GDM1 (cell line): ENCODE data around the gene C6orf163.

Source experiments
- DNase-seq: peaks from one replicate; lab custom pipeline; 2025; lab: John Stamatoyannopoulos, UW

C6orf163 gene

GRCh38 chr6:87357479-87358196 lies 13.0 kb downstream of the C6orf163 start:
- no peak for DNase-seq

- DNase-seq: no peak
Observed at GRCh38 chr6:87364602-87365252, 20.1 kb downstream of the C6orf163 start.

GRCh38 chr6:87366072-87366827 lies 21.6 kb downstream of the C6orf163 start:
- DNase-seq: no peak

DNA sequence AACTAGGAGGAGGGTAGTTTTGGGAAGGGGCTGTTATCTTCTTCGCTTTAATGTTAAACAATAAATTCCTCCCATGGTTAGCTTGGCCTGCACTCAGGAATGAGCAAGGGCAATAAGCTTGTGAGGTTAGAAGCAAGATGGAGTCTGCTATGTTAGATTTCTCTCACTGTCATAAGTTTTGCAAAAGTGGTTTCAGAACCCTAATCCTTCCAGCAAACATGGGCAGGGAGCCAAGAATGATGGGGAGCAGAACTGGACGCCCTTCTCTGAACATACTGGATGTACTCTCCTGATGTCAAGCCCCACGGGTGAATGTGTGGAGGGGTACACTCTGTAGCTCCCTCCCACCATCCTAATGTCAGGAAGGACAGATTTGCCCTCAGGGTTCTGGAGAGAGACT lies 22.3 kb downstream of the C6orf163 start:
- DNase-seq: no peak

DNA sequence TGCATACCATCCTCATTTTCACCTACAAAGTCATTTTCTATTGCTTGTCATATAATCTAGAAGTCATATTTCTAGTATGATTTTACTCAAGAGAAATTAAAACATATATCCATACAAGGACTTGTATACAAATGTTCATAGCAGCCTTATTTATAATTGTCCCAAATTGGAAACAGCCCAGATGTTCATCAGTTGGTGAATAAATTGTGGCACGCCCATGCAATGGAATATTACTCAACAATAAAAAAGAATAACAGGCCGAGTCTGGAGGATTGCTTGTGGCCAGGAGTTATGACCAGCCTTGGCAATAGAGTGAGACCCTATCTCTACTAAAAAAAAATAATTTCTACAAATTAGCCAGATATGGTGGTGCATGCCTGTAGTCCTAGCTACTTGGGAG lies 28.8 kb downstream of the C6orf163 start:
- no peak for DNase-seq

- no peak for DNase-seq
Observed at GRCh38 chr6:87375315-87375714, 30.7 kb downstream of the C6orf163 start.

DNA sequence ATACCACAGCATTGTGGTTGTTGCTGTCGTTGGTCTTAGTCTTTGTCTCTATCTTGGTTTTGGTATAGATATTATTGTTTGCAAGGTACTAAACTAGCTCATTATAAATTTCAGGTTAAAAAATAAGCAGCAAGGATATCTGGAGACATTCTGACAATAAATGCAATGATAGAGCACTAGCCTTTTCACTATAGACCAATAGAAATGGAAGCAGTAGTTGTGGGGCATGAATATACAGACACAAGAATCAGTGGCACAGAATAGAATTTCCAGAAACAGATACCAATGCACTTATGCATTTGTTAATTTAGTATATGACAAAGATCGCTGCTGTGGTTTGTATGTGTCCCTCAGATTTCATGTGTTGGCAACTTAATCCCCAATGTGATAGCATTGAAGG lies 32.0 kb downstream of the C6orf163 start:
- DNase-seq: no peak

GRCh38 chr6:87378947-87379346 lies 34.3 kb downstream of the C6orf163 start:
- DNase-seq: no peak

DNA sequence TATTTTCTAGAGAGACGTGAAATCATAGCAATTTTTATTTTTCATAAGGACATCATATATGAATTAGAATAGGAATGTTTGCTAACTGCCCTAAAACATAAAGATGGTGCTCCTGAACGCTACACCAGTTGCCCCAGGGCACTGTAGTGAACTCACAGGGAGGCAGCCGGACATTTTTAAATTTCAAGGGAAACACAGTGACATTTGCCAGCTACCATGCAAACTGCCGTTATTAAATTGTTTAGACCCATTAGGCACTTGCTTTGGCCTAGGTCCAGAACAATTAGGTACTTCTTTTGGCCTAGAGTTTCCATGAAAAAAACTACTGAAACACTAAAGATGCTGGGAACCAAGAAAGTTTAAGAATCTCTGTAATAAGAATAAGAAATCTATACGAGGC lies 38.2 kb downstream of the C6orf163 start:
- no peak for DNase-seq

GRCh38 chr6:87384038-87384437 lies 39.4 kb downstream of the C6orf163 start:
- no peak for DNase-seq

DNA sequence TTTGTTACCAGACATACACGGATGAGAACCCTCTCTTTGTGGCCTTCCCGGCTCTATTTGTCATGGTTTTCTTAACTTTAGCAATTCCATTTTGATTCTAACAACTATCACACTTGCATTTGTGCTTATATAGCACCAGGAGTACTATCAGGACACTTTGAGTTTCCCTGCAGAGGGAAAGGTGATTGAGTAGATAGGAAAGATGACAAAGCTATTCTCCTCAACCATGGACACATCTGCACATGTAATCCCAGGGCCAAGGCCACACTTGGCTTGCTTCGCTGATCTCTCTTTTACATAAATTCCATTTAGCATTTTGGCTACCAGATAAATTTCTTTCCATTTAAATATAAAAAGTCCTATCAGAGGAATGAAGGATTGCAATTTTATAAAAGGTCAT lies 39.8 kb downstream of the C6orf163 start:
- no peak for DNase-seq

GRCh38 chr6:87391334-87391733 lies 46.7 kb downstream of the C6orf163 start:
- DNase-seq: no peak

DNA sequence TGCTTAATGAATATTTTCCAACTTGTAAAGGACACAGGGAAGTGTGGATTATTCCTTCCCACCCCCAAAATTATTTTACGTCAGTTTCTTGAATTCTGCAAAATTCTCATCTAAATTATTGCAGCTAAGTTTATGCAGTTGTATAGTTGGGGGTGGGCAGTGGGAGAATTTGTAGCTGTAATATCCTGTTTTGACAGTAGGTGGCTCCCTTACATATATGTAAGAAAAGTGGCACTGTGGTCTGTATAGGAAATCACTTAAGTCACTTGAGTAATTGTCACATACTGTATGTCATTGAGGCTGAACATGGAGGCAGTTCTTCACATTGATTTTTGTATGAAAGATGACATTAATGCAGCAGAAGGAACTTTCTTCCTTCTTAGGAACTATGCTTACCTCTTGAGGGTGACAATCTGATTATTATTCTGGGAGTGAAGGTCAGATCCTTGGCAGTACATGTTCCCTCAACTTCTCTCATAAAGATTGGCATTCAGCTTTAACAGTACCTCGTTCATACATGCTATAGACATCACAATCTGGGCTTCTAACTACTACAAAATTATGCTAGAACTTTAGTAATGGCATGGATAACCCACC lies 48.5 kb downstream of the C6orf163 start:
- DNase-seq: peak; percentile 30

- DNase-seq: no peak
Observed at GRCh38 chr6:87395431-87395830, 50.8 kb downstream of the C6orf163 start.

DNA sequence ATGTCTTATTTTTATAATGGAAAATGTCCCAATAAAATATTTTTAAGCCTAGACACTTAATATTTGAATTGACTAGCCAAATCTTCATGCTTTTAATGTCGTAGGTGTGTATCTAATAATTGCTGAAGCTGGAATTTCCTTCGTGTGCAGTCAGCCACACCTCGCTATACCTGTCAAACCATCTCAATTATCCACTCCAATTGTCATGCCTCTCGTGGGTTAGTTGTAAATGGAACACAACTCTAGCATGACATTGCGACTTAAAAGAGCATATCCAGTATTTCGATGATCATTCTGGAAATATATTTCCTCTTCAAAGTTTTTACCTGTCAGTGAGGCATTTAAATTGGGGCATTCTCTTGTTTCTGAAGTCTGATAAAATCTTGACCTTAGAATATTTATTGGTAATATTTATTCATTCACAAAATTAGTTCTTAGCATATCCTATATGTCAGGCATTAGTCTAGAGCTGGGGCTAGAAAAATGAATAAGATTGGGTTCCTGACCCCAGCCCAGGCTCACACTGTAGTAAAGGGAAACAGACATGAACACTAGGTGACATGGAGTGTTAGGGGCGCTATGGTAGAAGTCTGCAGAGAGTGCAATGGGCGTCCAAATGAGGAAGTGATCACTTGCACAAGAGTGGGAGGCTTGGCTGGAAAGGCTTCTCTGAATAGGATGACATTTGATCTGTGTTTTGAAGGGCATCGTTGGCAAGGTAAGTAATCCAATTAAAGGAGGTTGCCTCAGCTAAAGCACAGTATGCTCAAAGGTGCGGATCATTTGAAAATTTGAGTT lies 52.2 kb downstream of the C6orf163 start:
- DNase-seq: peak; percentile 26

DNA sequence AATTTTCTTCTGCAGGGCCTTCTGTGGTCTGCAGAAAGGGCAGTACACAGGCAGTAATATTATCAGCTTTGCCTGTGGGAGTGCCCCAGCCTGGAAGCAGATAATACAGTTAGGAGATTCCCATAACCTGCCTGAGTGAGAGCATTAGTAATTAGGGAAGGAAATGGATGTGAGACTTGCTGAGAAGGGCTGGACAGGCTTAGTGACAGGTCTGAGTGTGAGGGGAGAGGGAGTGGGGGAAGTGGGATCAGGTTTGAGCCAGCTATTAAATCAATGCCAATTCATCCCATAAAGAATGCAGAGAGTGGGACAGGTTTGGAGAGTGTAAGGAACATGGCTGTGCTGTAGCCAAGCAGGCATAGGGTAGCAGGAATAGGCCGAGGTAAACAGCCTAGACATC lies 53.0 kb downstream of the C6orf163 start:
- DNase-seq: no peak

GRCh38 chr6:87401832-87402231 lies 57.2 kb downstream of the C6orf163 start:
- no peak for DNase-seq

DNA sequence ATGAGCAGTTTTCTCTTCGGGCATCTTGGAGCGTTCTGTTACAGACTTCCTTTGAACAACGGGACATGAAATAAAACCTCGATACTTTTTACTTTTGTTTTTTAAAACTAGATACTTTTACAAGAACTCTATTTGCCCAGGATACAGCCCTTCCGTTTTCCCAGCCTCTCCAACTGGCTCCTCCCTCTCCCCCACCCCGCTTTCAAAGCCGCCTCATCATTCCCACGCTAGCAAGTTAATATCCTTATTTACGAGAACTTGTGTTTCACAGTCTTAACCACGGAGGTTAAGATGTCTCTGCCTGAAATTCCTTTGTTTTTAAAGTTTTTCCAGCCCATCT lies 62.9 kb downstream of the C6orf163 start:
- DNase-seq: no peak

GRCh38 chr6:87407901-87408720 lies 63.5 kb downstream of the C6orf163 start, which contains the start of gene CFAP206:
Gene CFAP206, plus strand, starts transcription at chr6:87407972. Its CDS starts 1,868 bp downstream, at chr6:87409840.
- peak; percentile 75 for DNase-seq

DNA sequence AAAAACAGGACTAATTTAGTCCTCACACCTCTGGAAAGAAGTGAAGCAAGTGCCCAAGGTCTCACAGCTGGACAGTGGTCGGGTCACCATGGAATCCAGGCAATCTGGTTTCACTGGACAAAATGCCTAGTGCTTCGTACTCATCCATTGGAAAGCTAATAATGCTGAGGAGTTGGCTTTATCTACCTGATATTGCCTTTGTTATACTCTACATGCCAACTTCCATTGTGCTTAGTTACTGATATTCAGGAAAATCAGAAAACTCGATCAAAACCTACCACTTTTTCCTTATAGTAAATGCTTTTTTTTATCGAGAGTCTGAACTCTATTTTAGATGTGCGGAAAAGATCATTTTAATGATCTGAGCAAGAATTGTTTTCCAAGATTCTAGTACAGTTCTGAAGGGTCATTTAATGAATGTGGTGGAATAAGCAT lies 64.1 kb downstream of the C6orf163 start:
- DNase-seq: no peak
